Measurements from ENCODE around the gene ABCA3.

ABCA3 gene

GRCh38 chr16:2278956-2279800 is 61.4 kb downstream of the ABCA3 start:
- Histone ChIP-seq H3K36me3 (ENCODE audit: control insufficient read depth, insufficient read depth, low read length) (no peaks in the 10 kb centered on the region), H3K9me3 (ENCODE audit: control insufficient read depth, low read length) (no peaks in the 10 kb centered on the region), H3K4me1 (ENCODE audit: control insufficient read depth, insufficient read depth, low read length, poor library complexity, severe bottlenecking) (no peaks in the 10 kb centered on the region), H3K27ac (ENCODE audit: low read depth, low read length, severe bottlenecking) (no peak overlapping the region), H3K4me3 (ENCODE audit: extremely low read depth, insufficient read depth, low read length, poor library complexity, severe bottlenecking) (no peak overlapping the region)
- 91 to 92% methylated on average over 24 of the region's 26 CpGs for WGBS, 2 experiments (ENCODE audit: insufficient coverage in 2 of 2)

DNA sequence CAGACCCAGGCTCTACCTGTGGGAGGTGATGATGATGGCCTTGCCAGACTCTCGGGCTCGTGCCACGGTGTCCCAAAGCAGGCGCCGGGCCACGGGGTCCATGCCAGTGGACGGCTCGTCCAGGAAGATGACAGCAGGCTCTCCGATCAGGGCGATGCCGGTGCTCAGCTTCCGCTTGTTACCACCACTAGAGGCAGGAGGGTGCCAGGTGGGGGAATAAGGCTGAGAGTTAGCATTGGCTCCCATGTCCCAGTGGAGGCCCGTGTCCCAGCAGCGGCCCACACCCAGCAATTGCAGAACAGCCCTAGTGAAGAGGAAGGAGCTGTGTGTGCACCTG is 62.3 kb downstream of the ABCA3 start:
- Histone ChIP-seq H3K9me3 (ENCODE audit: control insufficient read depth, low read length) (no peaks in the 10 kb centered on the region), H3K4me3 (ENCODE audit: extremely low read depth, insufficient read depth, low read length, poor library complexity, severe bottlenecking) (no peak overlapping the region), H3K27ac (ENCODE audit: low read depth, low read length, severe bottlenecking) (no peak overlapping the region), H3K36me3 (ENCODE audit: control insufficient read depth, insufficient read depth, low read length) (no peaks in the 10 kb centered on the region), H3K4me1 (ENCODE audit: control insufficient read depth, insufficient read depth, low read length, poor library complexity, severe bottlenecking) (no peaks in the 10 kb centered on the region)
- WGBS, 2 experiments (ENCODE audit: insufficient coverage in 2 of 2): 71 to 78% methylated on average over 8 to 14 of the region's 14 CpGs

- peaks cover 1% of the 10 kb centered on the region for H3K36me3 ChIP-seq (ENCODE audit: control insufficient read depth, insufficient read depth, low read length)
- WGBS, 2 experiments (ENCODE audit: insufficient coverage in 2 of 2): 93 to 97% methylated on average over 22 to 24 of the region's 25 CpGs
- H3K27ac ChIP-seq (ENCODE audit: low read depth, low read length, severe bottlenecking): no peak overlapping the region
- H3K4me1 ChIP-seq (ENCODE audit: control insufficient read depth, insufficient read depth, low read length, poor library complexity, severe bottlenecking): no peaks in the 10 kb centered on the region
- H3K4me3 ChIP-seq (ENCODE audit: extremely low read depth, insufficient read depth, low read length, poor library complexity, severe bottlenecking): no peak overlapping the region
- no peaks in the 10 kb centered on the region for H3K9me3 ChIP-seq (ENCODE audit: control insufficient read depth, low read length)
Observed at GRCh38 chr16:2277466-2278271, 62.9 kb downstream of the ABCA3 start.

DNA sequence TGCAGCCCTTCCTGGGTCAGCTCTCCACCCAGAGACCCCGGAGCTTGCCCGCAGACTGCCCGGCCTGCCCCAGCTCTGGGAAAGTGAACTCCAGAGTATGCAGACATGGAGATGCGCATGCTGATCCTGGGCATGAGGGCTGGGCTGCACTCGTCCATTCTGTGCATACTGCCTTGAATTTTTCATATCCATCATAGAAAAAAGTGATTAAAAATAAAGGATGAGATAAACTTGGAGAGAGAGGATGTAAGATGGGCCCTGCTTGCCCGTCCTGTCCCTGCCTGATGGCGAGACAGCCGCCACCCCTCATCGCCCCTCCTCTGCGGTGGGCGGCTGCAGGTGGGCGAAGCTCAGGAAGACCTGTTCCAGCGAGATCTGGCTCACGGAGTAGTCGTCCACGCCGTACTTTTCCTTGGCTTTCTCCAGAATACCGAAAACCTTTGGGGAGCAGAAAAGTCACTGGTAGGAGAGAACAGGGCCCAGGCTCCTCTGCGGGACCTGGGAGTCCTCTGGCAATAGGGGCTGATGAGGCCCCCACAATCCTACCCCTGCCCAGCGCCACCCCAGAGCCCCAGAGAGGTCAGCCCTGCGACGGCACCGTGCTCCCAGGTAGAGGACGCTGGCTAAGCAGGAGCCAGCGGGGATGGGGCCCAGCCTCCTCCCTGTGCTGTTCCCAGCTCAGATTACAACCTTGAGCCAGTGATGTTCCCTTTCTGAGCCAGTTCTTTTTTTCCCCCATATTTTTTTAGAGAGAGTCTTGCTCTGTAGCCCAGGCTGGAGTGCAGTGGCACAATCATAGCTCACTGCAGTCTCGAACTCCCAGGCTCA is 63.9 kb downstream of the ABCA3 start:
- no peak overlapping the region for H3K27ac ChIP-seq (ENCODE audit: low read depth, low read length, severe bottlenecking)
- peaks cover 5% of the 10 kb centered on the region for H3K36me3 ChIP-seq (ENCODE audit: control insufficient read depth, insufficient read depth, low read length)
- no peaks in the 10 kb centered on the region for H3K9me3 ChIP-seq (ENCODE audit: control insufficient read depth, low read length)
- H3K4me3 ChIP-seq (ENCODE audit: extremely low read depth, insufficient read depth, low read length, poor library complexity, severe bottlenecking): no peak overlapping the region
- 83% methylated on average over 20 to 25 of the region's 26 CpGs for WGBS, 2 experiments (ENCODE audit: insufficient coverage in 2 of 2)
- H3K4me1 ChIP-seq (ENCODE audit: control insufficient read depth, insufficient read depth, low read length, poor library complexity, severe bottlenecking): no peaks in the 10 kb centered on the region

GRCh38 chr16:2275476-2276367 is 64.8 kb downstream of the ABCA3 start:
- Histone ChIP-seq H3K36me3 (ENCODE audit: control insufficient read depth, insufficient read depth, low read length) (peaks cover 5% of the 10 kb centered on the region), H3K4me3 (ENCODE audit: extremely low read depth, insufficient read depth, low read length, poor library complexity, severe bottlenecking) (no peak overlapping the region), H3K9me3 (ENCODE audit: control insufficient read depth, low read length) (no peaks in the 10 kb centered on the region), H3K4me1 (ENCODE audit: control insufficient read depth, insufficient read depth, low read length, poor library complexity, severe bottlenecking) (no peaks in the 10 kb centered on the region), H3K27ac (ENCODE audit: low read depth, low read length, severe bottlenecking) (no peak overlapping the region)
- WGBS, 2 experiments (ENCODE audit: insufficient coverage in 2 of 2): 85 to 88% methylated on average over 27 to 29 of the region's 30 CpGs

DNA sequence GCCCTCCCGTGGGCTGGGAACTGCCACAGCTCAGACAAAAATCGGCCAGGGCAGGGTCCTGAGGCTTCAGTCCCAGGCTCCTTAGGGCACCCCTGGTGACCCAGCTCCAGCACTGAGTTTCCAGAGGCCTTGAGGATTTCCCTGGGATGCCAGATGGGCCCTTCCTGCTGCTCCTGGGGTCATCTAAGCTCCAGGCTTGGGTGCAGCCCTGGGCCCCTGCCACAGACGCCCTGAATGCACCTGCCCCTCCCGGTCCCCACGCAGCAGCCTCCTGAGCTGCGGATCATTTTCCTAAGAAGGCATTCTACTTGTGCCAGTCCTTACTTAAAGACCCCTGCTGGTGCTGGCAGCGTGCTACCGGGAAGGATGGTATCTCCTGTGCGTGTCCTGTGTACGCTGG is 66.6 kb downstream of the ABCA3 start:
- Histone ChIP-seq H3K4me3 (ENCODE audit: extremely low read depth, insufficient read depth, low read length, poor library complexity, severe bottlenecking) (no peak overlapping the region), H3K27ac (ENCODE audit: low read depth, low read length, severe bottlenecking) (no peak overlapping the region), H3K9me3 (ENCODE audit: control insufficient read depth, low read length) (no peaks in the 10 kb centered on the region), H3K36me3 (ENCODE audit: control insufficient read depth, insufficient read depth, low read length) (peaks cover 5% of the 10 kb centered on the region), H3K4me1 (ENCODE audit: control insufficient read depth, insufficient read depth, low read length, poor library complexity, severe bottlenecking) (no peaks in the 10 kb centered on the region)
- WGBS, 2 experiments (ENCODE audit: insufficient coverage in 2 of 2): 92 to 94% methylated on average over 9 to 10 of the region's 10 CpGs

DNA sequence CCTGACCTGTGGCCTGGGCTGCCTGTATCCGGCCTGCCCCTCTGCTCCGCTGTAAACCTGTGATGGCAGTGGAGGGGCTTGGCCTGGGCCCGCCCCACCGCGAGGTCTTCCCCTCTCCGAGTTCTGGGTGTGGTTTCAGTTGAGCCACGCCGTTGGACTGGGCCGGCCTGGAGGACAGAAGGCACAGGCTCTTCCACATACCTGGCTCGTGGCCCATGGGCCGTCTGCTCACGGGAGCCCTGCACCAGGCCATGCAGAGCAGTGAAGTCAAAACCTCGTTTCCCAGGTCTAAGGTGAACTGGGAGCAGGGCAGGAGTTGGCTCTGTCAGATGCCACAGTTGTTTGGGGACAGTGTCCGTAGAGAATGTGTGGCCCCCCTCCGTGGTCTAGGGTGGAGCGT is 67.0 kb downstream of the ABCA3 start:
- H3K4me3 ChIP-seq (ENCODE audit: extremely low read depth, insufficient read depth, low read length, poor library complexity, severe bottlenecking): no peak overlapping the region
- H3K27ac ChIP-seq (ENCODE audit: low read depth, low read length, severe bottlenecking): no peak overlapping the region
- peaks cover 5% of the 10 kb centered on the region for H3K36me3 ChIP-seq (ENCODE audit: control insufficient read depth, insufficient read depth, low read length)
- no peaks in the 10 kb centered on the region for H3K4me1 ChIP-seq (ENCODE audit: control insufficient read depth, insufficient read depth, low read length, poor library complexity, severe bottlenecking)
- H3K9me3 ChIP-seq (ENCODE audit: control insufficient read depth, low read length): no peaks in the 10 kb centered on the region
- WGBS, 2 experiments (ENCODE audit: insufficient coverage in 2 of 2): 91 to 93% methylated on average over 16 of the region's 16 CpGs

DNA sequence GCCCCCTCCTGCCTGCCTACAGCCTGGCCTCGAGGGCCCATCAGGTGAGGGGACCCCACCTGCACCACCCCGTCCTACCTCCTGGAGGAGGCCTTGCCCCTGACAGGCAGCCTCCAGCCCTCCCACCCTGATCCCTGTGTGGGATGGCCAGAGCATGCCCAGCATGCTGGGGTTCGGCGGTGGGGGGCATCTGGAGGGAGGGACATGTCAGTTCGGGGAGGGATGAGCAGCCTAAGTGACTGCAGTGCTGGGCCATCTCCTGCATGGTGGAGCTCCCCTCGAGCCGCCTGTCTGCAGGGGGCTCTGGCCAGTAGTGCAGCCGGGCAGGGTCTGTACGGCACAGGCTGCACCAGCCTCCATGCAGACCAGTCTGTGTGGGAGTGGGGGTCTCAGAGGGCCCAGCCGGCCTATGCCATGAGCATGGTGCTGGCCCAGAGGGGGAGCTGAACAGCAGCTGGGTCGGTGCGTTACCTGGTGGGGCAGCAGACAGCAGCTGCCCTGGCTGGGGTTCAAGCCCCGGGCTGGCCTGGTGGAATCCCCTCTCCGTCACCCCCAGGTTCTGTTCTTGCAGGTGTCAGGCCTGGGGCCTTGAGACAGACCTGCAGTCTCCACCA is 68.6 kb downstream of the ABCA3 start:
- no peak overlapping the region for H3K4me3 ChIP-seq (ENCODE audit: extremely low read depth, insufficient read depth, low read length, poor library complexity, severe bottlenecking)
- H3K9me3 ChIP-seq (ENCODE audit: control insufficient read depth, low read length): no peaks in the 10 kb centered on the region
- H3K36me3 ChIP-seq (ENCODE audit: control insufficient read depth, insufficient read depth, low read length): peaks cover 5% of the 10 kb centered on the region
- H3K27ac ChIP-seq (ENCODE audit: low read depth, low read length, severe bottlenecking): no peak overlapping the region
- 96 to 98% methylated on average over 10 to 12 of the region's 14 CpGs for WGBS, 2 experiments (ENCODE audit: insufficient coverage in 2 of 2)
- no peaks in the 10 kb centered on the region for H3K4me1 ChIP-seq (ENCODE audit: control insufficient read depth, insufficient read depth, low read length, poor library complexity, severe bottlenecking)

DNA sequence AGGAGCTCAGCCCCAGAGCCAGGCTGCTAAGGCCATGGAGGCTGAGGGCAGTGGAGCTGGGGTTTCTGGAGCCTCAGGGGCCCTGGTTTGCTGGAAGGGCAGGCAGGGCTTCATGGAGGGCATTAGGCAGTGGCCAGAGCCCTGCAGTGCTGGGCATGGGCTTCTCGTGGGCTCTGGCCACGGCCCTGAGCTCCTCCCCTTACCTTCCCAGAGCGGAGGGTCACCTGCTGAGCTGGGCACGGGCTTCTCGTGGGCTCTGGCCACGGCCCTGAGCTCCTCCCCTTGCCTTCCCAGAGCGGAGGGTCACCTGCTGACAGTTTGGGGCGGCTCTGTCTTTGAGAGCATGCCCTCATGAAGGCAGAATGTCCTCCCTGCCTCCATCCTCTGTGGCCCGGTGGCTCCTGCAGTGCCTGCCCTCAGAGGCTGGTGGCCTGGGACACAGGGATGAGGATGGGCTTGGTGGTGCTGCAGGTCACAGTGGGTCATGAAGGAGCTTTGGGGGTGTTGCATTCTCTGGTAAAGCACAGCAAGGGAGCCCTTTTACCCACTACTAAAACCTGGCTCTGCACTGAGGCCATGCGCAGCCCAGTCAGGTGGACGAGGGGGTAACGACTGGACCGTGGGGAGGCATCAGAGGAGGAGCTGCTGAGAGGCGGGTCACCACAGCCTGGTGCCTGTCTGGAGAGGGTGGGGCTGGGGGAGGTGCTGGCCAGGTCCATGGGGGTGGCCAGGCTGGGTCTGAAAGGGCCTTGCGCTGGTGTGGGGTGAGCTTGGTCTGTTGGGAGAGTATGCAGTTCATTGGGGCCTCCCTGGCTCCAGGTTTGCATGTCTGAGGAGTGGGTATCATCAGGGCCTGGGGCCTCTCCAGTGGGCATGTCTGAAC is 69.7 kb downstream of the ABCA3 start:
- Histone ChIP-seq H3K36me3 (ENCODE audit: control insufficient read depth, insufficient read depth, low read length) (peaks cover 8% of the 10 kb centered on the region), H3K4me1 (ENCODE audit: control insufficient read depth, insufficient read depth, low read length, poor library complexity, severe bottlenecking) (peaks cover 4% of the 10 kb centered on the region), H3K27ac (ENCODE audit: low read depth, low read length, severe bottlenecking) (no peak overlapping the region), H3K4me3 (ENCODE audit: extremely low read depth, insufficient read depth, low read length, poor library complexity, severe bottlenecking) (no peak overlapping the region), H3K9me3 (ENCODE audit: control insufficient read depth, low read length) (no peaks in the 10 kb centered on the region)
- WGBS, 2 experiments (ENCODE audit: insufficient coverage in 2 of 2): 82 to 88% methylated on average over 11 to 13 of the region's 15 CpGs
